A673 (cell line): ENCODE measurements around the gene BPIFB2. TPM values are rescaled to one million over a fixed set of nuclear protein-coding genes. Genes with fewer than 3 reads are reported as not detected.
A peak's percentile ranks its signal among the peaks of the same experiment; 100 is the strongest.

Experiments used
- BruUV-seq: library from RNA; stranded (reverse); fragments of 400-500 nt; replicated peaks from 2 replicates; lab custom pipeline; 2021; lab: Mats Ljungman, UMichigan
- CTCF ChIA-PET: fragments of 300-600 bp; sonication (Branson Sonifier 250); formaldehyde crosslinking; loops from one replicate; lab custom pipeline; 2022; ENCODE audit warnings: antibody characterized with exemption; lab: Charles Lee
- POLR2A ChIA-PET: fragments of 300-600 bp; sonication (Branson Sonifier 250); formaldehyde crosslinking; loops from one replicate; lab custom pipeline; 2022; ENCODE audit warnings: antibody characterized with exemption; ENCODE audit not compliant: low non-redundant PET; lab: Charles Lee
- DNase-seq: peaks from one replicate; pipeline ENCODE4 v3.0.0-alpha.2; 2015; ENCODE audit warnings: low spot score
- H3K27ac ChIP-seq: fragments of 200-600 bp; sonication (generic); 2 replicates; pipeline ENCODE4 v1.5.1; 2016; ENCODE audit warnings: mixed run types, low read depth, mild to moderate bottlenecking, mixed read lengths, antibody characterized with exemption, low read length; ENCODE audit not compliant: poor library complexity, severe bottlenecking
- H3K27me3 ChIP-seq: fragments of 200-600 bp; sonication (generic); replicated peaks from 2 replicates; pipeline ENCODE4 v1.6.1; 2017; ENCODE audit warnings: mixed run types, low read depth, mild to moderate bottlenecking, mixed read lengths, antibody characterized with exemption, low read length; ENCODE audit not compliant: insufficient read depth, poor library complexity
- H3K36me3 ChIP-seq: fragments of 200-600 bp; sonication (generic); 2 replicates; pipeline ENCODE4 v1.6.1; 2016; ENCODE audit warnings: mixed run types, mild to moderate bottlenecking, mixed read lengths, antibody characterized with exemption, low read length; ENCODE audit not compliant: insufficient read depth, poor library complexity, severe bottlenecking
- H3K4me1 ChIP-seq: fragments of 200-600 bp; sonication (generic); 2 replicates; pipeline ENCODE4 v1.6.1; 2017; ENCODE audit warnings: mixed run types, mild to moderate bottlenecking, mixed read lengths, antibody characterized with exemption, low read length; ENCODE audit not compliant: insufficient read depth, poor library complexity, severe bottlenecking
- H3K4me3 ChIP-seq: fragments of 200-600 bp; sonication (generic); 2 replicates; pipeline ENCODE4 v1.5.1; 2016; ENCODE audit warnings: low read depth, mixed run types, mild to moderate bottlenecking, mixed read lengths, low read length; ENCODE audit not compliant: poor library complexity, severe bottlenecking
- H3K9me3 ChIP-seq: fragments of 200-600 bp; sonication (generic); 2 replicates; pipeline ENCODE4 v1.6.1; 2016; ENCODE audit warnings: mixed run types, low read depth, mild to moderate bottlenecking, mixed read lengths, antibody characterized with exemption, low read length; ENCODE audit not compliant: poor library complexity, severe bottlenecking
- EZH2 ChIP-seq: fragments of 200-600 bp; sonication (generic); IDR thresholded peaks from 2 replicates; pipeline ENCODE4 v1.6.1; 2017; ENCODE audit warnings: borderline replicate concordance, low read depth, mild to moderate bottlenecking, mixed read lengths, antibody characterized with exemption, low read length; ENCODE audit not compliant: poor library complexity, severe bottlenecking
- intact Hi-C: fragments of 100-400 bp; cut with micrococcal nuclease; formaldehyde crosslinking; loops from one replicate; pipeline ENCODE4 v1.10.0; 2022; ENCODE audit not compliant: unreplicated experiment
- total RNA-seq: library from RNA; stranded (reverse); gene quantifications from 2 replicates; pipeline ENCODE4 v1.2.3, GENCODE V29; 2021
- TF ChIP-seq, protein P1 (sequence below): fragments of 300-800, 200-600 bp; sonication (generic); conservative IDR thresholded peaks from 2 replicates; pipeline ENCODE4 v1.5.1; 2017; ENCODE audit warnings: low read depth, mild to moderate bottlenecking, antibody characterized with exemption, low read length, moderate library complexity, mixed read lengths

BPIFB2 gene
- total RNA-seq, 1 experiment from 2014 or later = not detected

GRCh38 chr20:32980990-32981389, 26.5 kb upstream of the BPIFB2 start:
- CTCF ChIA-PET = no interaction called here

GRCh38 chr20:32982617-32983458, 24.7 kb upstream of the BPIFB2 start:
- BruUV-seq = no TSS peak
- H3K4me1 ChIP-seq = no peaks in the 10 kb centered on the region
- no peaks in the 10 kb centered on the region for H3K27me3 ChIP-seq
- H3K27ac ChIP-seq = no peak overlapping the region
- DNase-seq = peak; percentile 7
- ChIA-PET CTCF (no interaction called here), POLR2A (no interaction called here)
- no peaks in the 10 kb centered on the region for H3K36me3 ChIP-seq
- intact Hi-C loops = no loop called here
- no peaks in the 10 kb centered on the region for H3K9me3 ChIP-seq
- H3K4me3 ChIP-seq = no peak overlapping the region
- no peak for TF ChIP-seq EZH2

More at GRCh38 chr20:32980990-32981389, 26.5 kb upstream of the BPIFB2 start:
- H3K4me1 ChIP-seq = no peaks in the 10 kb centered on the region
- no peaks in the 10 kb centered on the region for H3K9me3 ChIP-seq
- TF ChIP-seq, protein P1, sequence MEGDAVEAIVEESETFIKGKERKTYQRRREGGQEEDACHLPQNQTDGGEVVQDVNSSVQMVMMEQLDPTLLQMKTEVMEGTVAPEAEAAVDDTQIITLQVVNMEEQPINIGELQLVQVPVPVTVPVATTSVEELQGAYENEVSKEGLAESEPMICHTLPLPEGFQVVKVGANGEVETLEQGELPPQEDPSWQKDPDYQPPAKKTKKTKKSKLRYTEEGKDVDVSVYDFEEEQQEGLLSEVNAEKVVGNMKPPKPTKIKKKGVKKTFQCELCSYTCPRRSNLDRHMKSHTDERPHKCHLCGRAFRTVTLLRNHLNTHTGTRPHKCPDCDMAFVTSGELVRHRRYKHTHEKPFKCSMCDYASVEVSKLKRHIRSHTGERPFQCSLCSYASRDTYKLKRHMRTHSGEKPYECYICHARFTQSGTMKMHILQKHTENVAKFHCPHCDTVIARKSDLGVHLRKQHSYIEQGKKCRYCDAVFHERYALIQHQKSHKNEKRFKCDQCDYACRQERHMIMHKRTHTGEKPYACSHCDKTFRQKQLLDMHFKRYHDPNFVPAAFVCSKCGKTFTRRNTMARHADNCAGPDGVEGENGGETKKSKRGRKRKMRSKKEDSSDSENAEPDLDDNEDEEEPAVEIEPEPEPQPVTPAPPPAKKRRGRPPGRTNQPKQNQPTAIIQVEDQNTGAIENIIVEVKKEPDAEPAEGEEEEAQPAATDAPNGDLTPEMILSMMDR = no peak
- TF ChIP-seq EZH2 = no peak
- H3K36me3 ChIP-seq = no peaks in the 10 kb centered on the region
- no peak overlapping the region for H3K27ac ChIP-seq
- no peaks in the 10 kb centered on the region for H3K27me3 ChIP-seq
- no peak for DNase-seq
- POLR2A ChIA-PET = no interaction called here
- no TSS peak for BruUV-seq
- H3K4me3 ChIP-seq = no peak overlapping the region
- intact Hi-C loops = no loop called here

DNA sequence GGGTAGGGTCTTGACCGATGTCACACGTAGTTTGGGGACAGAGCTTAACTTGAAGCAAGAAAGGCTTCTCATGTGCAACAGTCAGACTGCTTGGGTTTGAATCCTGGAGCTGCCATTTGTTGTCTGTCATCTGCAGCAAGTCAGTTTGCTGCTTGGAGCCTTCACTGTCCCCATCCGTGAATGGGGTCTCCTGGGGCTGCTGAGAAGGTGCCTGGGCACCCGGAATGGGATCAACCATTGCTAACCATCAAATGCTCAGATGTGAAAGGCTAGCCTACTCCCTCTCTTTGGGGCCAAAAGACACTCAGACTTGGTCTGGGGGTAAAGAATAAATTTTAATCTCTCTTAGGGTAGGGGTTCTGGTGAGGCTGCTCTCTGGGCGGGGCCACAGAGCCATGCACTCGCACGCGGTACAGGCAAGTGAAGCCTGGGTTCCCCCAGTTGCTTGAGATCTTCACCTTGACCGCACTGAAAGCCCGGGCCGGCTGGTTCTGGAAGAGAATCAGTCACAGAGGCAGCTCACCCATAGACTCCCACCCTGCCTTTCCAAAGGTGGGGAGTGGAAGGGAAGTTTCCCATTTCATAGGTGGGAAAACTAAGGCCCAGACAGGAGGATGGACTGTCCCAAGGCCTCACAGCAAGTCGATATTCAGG, 23.9 kb upstream of the BPIFB2 start:
- no peak overlapping the region for H3K4me3 ChIP-seq
- POLR2A ChIA-PET = no interaction called here
- no peaks in the 10 kb centered on the region for H3K4me1 ChIP-seq
- intact Hi-C loops = no loop called here
- DNase-seq = no peak
- no peaks in the 10 kb centered on the region for H3K36me3 ChIP-seq
- BruUV-seq = no TSS peak
- CTCF ChIA-PET = no interaction called here
- TF ChIP-seq, protein P1 = no peak
- no peak for TF ChIP-seq EZH2
- H3K27me3 ChIP-seq = no peaks in the 10 kb centered on the region
- no peaks in the 10 kb centered on the region for H3K9me3 ChIP-seq
- no peak overlapping the region for H3K27ac ChIP-seq
